Activated naive CD4-positive, alpha-beta T cell treated with anti-CD3 and anti-CD28 coated beads, Interleukin-2, amount 10 ng/mL, durations not matched to agents 5 hours and 36 hours (primary cell): ENCODE measurements around the gene PIAS2. TPM values are rescaled to one million over a fixed set of nuclear protein-coding genes. Genes with fewer than 3 reads are reported as not detected.

ENCODE experiments used
- total RNA-seq, 2 experiments: library from RNA; stranded (reverse); gene quantifications; one replicate each; pipeline ENCODE4 v1.2.3, GENCODE V29; 2021

PIAS2 gene, protein sequence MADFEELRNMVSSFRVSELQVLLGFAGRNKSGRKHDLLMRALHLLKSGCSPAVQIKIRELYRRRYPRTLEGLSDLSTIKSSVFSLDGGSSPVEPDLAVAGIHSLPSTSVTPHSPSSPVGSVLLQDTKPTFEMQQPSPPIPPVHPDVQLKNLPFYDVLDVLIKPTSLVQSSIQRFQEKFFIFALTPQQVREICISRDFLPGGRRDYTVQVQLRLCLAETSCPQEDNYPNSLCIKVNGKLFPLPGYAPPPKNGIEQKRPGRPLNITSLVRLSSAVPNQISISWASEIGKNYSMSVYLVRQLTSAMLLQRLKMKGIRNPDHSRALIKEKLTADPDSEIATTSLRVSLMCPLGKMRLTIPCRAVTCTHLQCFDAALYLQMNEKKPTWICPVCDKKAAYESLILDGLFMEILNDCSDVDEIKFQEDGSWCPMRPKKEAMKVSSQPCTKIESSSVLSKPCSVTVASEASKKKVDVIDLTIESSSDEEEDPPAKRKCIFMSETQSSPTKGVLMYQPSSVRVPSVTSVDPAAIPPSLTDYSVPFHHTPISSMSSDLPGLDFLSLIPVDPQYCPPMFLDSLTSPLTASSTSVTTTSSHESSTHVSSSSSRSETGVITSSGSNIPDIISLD
- 10 to 100 TPM; 35.8 to 37.1 TPM for total RNA-seq

DNA sequence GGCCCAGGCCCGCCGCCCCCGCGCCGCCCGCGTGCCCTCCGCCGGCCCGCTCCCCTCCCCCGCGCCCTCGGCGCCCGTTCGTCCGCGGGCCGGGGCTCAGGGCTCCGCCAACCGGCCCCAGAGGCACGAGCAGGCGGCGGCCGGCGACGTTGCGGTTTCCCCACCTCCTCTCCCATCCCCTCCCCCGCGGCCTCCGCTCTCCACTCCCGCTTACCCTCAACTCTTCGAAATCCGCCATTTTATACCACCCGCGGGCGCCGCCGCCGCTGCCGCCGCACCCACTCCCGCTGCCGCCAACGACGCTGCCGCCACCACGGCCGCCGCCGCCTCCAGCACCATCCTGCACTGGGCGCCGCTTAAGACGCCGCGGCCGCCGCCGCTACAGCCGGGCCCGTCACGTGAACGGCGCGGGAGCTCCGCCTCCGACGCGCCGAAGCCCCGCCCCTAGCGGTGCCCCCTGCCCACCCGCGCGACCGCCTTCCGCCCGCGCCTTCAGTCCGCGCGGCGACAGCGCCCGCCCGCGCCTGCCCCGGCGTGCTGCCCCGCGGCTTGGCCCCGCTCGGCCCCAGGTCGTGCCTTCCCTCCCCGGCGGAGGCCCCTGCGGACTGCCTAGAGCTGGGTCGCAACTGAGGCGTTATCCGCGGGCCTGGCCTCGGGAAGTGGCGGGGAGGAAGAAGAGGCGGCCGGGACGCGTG lies at the start of gene PIAS2, which contains the start of gene KATNAL2:
Gene PIAS2 (minus strand): TSS at position 400 of the 695 bp plus-strand sequence. CDS start 162 bp downstream, at position 238.
Gene KATNAL2 (plus strand): TSS at position 495 of the 695 bp plus-strand sequence. CDS start 29,271 bp downstream, outside the sequence.

DNA sequence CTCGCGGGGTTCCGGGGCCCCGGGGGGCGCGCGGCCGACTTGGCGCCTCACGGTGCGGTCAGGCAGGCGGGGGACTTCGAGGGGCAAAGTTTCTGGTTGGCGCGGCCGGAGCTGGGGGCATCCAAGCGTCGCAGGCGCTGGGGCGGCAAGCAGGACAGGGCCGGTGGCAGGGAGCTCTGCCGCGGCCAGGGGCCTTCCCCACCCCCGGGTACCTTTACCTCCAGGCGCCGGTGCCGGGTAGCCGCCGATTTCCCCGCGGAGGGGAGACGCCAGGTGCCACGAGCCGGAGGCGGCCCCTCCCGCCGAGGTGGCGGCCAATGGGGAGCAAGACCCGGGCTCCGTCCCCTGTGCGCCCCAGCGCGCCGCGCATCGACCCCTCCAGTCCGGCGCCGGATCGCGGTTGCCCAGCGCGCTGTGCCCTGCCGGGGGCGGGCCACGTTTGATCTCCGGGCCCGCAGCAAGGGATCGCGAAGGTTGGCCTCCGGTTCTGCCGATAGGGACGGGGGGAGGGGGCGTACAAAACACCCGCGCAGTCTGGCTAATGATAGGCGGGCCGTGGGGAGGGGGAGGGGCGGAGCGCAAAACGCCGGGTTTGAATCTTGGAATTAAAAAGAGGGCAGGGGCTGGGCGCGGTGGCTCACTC lies 160.6 kb downstream of the PIAS2 start, which contains the start of gene ST8SIA5:
Gene ST8SIA5 (minus strand): TSS at position 495 of the 643 bp plus-strand sequence. CDS start 545 bp downstream, outside the sequence.

Other genes starting within 250 kb of the PIAS2 start
- gene ST8SIA5, start 160.5 kb downstream of the PIAS2 start, total RNA-seq, result not detected
- gene KATNAL2, start 95 bp upstream of the PIAS2 start, total RNA-seq, result under 1 TPM; 0.60 to 0.82 TPM
- gene ELOA2, start 118.1 kb upstream of the PIAS2 start, total RNA-seq, result not detected
- 10 to 100 TPM; 40.9 to 44.7 TPM for gene HDHD2, start 233.0 kb upstream of the PIAS2 start, total RNA-seq